Activated CD4-positive, alpha-beta T cell treated with anti-CD3 and anti-CD28 coated beads, Interleukin-2, amount 50 U/mL, for 24 hours (primary cell): Measurements from ENCODE around the gene SIVA1.

Source experiments
- DNase-seq, 2 donors: peaks; one replicate each; pipeline ENCODE4 v3.0.0-alpha.2; 2020; ENCODE audit warnings: low read depth in 1 of 2, low spot score in 1 of 2

SIVA1 gene

DNA sequence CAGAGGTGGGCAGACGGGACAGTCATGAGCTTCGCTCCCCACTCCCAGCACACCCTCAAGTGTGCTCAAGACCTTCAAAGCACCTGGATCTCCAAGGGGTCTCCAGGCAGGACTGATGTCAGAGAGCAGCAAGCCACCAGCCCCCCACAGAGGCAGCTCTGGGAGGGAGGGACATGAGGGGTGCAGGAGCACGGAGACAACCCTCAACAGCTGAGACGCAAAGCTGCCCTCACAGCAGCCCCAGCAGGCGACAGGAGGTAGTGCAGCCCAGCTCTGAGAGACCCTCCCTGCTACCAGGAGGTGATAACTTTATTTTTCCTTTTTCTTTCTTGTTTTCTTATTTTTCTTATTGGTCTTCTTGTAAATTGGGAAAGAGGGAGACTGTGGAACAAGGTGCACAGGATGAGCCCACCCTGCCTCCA, 17.9 kb downstream of the SIVA1 start:
- no peak for DNase-seq

DNA sequence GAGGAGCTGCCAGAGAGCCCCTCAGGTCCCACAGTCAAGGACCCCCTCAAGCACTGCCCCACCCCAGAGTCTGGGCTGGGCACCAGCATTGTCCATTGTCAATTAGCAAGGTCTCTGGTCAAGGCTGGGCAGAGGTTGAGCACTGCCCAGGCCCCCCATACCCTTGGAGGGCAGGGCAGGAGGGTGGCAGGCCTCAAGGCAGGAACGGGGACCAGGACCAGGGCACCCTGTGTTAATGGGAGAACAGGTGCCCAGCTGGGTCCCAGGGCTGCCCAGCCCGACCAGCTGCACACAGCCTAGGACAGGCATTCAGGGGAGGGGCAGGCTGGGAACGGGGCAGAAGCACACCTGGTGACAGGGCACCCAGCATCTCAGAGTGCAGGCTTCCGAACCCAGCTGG, 18.4 kb downstream of the SIVA1 start:
- no peak for DNase-seq

DNA sequence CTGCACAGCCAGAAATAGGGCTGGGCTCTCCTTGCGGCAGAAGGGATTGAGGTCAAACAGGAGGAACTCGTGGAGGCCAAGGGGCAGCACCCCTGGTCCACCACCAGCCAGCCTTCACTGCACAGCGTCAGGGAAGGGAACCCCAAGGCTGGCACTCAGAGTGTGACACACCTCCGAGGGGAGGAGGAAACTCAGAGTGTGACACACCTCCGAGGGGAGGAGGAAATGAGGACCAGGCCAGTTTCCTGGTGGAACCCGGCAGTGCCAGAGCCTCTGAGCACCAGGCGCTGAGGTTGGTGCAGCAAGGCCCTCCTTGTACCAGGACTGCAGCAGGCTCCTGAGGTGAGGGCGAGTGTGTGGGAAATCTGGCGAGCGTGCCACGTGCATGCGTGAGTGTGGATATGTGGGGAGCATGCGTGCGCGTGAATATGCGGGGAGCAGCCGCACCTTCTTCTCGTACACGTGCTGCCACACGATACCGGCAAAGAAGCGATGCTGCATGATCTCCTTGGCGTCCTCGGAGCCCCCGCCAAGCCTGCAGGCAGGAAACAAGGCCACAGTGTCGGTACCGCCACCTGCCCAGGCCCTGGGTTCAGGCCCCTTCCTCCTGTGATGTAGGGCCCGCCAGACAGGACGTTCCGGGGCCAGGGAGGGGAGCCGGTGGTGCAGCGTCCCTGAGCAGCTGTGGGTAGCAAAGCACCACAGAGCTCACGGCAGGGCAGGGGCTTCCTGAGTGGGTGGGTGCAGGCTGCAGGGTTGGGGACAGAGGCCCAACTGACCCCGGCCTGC, 19.2 kb downstream of the SIVA1 start:
- no peak for DNase-seq

- no peak for DNase-seq
Measured at GRCh38 chr14:104772707-104773504, 20.0 kb downstream of the SIVA1 start.

DNA sequence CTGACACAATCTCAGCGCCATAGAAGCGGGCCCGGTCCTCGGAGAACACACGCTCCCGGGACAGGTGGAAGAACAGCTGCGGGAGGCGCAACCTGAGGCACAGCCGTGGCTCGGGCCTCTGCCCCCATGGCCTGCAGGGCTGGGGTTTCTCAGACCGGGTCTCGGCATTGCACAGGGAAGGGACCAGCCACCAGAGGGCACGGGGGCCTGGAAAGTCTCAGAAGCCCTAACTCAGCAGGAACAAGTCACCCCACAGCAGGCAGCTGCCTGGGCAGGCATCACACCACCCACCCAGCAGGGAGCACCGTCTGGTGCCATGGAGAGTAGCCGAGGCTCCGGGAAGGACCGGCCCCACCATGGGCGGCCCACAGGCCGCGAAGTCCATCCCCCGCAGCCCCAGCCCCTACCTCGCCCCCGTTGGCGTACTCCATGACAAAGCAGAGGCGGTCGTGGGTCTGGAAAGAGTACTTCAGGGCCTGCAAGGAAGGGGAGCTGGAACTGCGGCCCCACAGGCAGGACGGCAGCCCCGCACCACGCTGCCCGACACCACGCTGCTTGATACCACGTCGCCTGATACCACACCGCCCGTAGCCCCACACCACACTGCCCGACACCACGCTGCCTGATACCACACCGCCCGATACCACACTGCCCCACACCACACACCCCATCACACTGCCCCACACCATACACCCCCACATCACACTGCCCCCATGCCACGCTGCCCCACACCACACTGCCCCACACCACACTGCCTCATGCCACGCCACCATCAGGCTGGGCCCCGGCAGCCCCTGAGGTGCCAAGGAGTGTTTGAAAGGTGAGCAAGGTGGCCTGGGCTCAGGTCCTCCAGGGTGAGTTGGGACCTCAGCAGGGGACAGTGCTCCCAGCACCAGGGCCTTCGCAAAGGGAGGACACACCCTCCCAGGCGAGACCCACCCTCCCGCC, 20.8 kb downstream of the SIVA1 start:
- no peak for DNase-seq

- DNase-seq, result no peak
Measured at GRCh38 chr14:104774453-104775072, 21.6 kb downstream of the SIVA1 start.

DNA sequence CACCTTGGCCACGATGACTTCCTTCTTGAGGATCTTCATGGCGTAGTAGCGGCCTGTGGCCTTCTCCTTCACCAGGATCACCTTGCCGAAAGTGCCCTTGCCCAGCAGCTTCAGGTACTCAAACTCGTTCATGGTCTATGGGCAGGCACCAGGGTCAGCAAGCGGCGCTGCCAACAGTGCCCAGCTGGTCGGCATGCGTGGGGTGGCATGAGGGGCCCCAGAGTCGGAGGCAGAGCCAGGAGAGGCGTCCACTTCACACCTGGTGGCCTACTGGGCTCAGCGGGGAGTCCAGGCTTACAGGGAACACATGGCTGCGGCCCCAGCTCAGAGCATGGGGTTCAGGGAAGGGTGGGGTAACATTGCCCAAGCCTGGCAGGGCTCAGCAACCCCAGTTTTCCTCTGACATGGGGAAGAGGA, 22.1 kb downstream of the SIVA1 start:
- no peak for DNase-seq

DNA sequence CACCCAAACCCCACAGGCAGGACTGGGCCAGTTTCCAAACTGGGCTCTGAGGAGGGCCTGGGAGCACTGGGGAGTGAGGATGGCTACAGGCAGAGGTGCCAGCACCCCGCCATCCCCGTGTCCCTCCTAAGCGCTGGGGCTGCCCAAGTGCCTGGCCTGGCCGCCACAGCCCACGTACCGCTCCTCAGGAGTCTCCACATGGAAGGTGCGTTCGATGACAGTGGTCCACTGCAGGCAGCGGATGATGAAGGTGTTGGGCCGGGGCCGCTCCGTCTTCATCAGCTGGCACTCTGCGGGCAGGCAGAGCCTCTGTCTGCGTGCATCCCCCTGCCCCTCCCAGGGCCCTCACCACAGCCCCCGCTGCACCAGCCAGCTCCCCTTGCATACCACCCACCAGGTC, 23.5 kb downstream of the SIVA1 start:
- DNase-seq, result no peak

DNA sequence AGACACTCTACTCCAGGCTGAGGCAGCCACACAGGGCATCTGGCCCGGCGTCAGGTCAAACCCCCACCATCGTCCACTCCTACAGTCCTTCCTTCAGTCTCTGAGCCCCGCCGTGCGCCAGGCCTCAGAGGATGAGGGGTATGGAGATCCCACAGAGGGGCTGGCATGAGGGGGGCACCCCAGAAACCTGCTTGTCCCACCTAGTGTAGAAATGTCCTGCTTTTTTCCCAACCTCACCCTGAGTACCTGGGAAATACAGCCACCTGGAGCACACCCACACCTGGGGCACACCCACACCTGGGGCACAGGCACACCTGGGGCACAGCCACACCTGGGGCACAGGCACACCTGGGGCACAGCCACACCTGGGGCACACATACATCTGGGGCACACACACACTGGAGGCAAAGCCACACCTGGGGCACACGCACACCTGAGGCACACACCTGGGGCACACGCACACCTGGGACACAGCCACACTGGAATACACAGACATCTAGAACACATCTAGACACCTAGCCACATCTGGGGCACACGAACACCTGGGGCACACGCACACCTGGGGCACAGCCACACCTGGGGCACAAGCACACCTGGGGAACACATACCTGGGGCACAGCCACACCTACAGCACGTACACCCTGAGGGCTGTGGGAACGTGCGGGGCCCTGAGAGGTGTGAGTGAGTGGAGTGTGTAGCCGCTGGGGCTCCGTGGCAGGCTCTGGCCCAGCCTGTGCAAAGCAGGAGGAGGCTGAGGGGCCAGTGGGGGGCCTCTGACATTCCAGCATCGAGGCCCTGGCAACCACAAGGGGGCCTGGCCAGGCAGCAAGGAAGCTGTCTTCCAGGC, 24.2 kb downstream of the SIVA1 start:
- no peak for DNase-seq

DNA sequence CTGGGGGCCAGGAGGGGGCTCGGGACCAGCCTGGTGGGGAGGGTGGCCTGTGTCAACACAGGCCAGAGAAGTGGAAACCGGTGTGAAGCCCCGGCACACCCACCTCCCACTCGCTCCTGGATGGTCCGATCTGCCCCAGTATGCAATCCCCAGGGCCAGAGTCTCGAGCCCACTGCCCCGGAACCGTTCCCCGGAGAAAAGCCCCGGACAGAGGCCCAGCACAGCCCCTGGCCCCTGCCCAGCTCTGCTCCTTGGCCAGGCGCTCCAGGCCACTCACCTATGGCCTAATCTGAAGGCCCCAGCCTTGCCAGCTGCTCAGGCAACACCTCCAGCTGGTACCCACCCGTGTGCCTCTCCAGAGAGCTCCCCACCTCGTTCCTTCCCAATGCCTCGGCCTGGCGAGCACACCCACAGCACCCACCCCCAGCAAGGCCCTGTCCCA, 24.9 kb downstream of the SIVA1 start:
- DNase-seq, result no peak

DNA sequence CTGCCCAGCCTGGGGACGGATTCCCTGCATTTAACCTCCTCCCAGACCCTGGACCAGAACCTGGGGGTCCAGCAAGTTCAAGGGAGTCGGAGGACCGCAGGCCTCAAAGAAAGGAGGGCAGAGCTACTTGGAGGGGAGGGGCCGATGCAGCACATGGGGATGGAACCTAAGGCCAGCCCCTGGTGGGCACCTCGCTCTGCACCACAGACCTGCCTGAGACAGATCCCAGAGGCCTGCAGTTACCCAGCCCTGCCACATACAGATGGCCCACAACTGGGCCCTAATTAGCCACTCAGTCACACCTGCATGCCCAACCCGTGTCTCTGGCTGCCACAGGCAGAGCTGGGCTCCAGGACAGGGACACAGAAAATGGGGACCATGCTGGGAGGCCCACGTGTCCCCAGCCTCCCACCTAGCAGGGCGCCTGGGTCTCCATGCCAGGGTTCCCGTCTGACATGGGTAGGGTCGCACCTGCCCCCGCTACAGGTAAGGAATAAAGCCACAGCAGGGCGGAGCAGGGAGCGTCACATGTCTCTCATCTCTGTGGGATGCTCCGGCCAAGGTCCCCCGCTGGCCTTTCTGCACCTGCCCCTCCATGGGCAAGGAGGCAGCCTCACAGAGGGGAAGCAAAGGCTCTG, 25.9 kb downstream of the SIVA1 start:
- no peak for DNase-seq

DNA sequence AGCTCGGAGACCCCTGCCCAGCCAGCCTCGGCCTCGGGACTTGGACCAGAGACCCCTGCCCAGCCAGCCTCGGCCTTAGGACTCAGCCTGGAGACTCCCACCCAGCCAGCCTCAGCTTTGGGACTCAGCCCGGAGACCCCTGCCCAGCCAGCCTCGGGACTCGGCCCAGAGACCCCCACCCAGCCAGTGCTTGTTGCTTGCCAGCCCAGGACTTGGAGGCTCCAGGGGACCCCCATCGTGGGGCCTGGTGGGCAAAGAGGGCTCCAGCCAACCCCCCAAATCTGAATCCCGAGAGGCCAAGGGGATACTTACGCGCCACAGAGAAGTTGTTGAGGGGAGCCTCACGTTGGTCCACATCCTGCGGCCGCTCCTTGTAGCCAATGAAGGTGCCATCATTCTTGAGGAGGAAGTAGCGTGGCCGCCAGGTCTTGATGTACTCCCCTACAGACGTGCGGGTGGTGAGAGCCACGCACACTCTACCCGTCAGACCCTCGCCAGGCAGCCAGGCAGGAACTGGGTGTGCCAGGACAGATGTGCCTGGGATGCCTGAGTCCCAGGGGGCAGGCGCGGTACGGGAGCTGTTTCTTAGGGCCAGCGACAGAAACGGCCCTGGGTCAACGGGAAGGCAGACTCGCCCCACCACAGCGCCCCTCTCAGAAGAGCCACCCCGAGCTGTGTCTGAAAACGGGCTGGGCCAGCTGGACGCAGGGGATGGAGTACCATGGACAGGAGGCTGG, 27.0 kb downstream of the SIVA1 start:
- no peak for DNase-seq

GRCh38 chr14:104780513-104781030, 27.6 kb downstream of the SIVA1 start:
- no peak for DNase-seq

- DNase-seq, result no peak
Measured at GRCh38 chr14:104781271-104782077, 28.5 kb downstream of the SIVA1 start.

GRCh38 chr14:104782086-104782807, 29.3 kb downstream of the SIVA1 start:
- DNase-seq, result no peak

GRCh38 chr14:104782808-104783139, 29.8 kb downstream of the SIVA1 start:
- no peak for DNase-seq
